ENCODE measurements around the gene KLHL2.
"Not testable (repeated sequence)": the region's sequence is repeated elsewhere in the genome, so short reads cannot be mapped to it uniquely, and the experiment has no call there.

KLHL2 gene

GRCh38 chr4:165203541-165204461, 3.6 kb upstream of the KLHL2 start:
- DNase-seq, result no peak

- peak; percentile 44 for DNase-seq
These were observed 2.9 kb upstream of the KLHL2 start for GRCh38 chr4:165204462-165204830.

- peak; percentile 13 for DNase-seq
These were observed 338 bp upstream of the KLHL2 start for GRCh38 chr4:165207016-165207430.

- DNase-seq, result no peak
These were observed 876 bp downstream of the KLHL2 start for GRCh38 chr4:165208221-165208652.

- no peak for DNase-seq
These were observed 1.5 kb downstream of the KLHL2 start for GRCh38 chr4:165208741-165209388.

- no peak for DNase-seq
These were observed 2.4 kb downstream of the KLHL2 start for GRCh38 chr4:165209796-165210195.

- peak; percentile 9 for DNase-seq
These were observed 3.2 kb downstream of the KLHL2 start for GRCh38 chr4:165210566-165210965.

- DNase-seq, result not testable (repeated sequence)
These were observed 5.3 kb downstream of the KLHL2 start for GRCh38 chr4:165212647-165213046.

- peak; percentile 19 for DNase-seq
These were observed 6.0 kb downstream of the KLHL2 start for GRCh38 chr4:165213404-165213803.

- DNase-seq, result not testable (repeated sequence)
These were observed 6.8 kb downstream of the KLHL2 start for GRCh38 chr4:165213991-165214709.

GRCh38 chr4:165215034-165215751, 7.8 kb downstream of the KLHL2 start:
- peak; percentile 84 for DNase-seq

- not testable (repeated sequence) for DNase-seq
These were observed 8.6 kb downstream of the KLHL2 start for GRCh38 chr4:165215761-165216487.

- no peak for DNase-seq
These were observed 10.0 kb downstream of the KLHL2 start for GRCh38 chr4:165217325-165217724.

GRCh38 chr4:165221306-165221705, 13.9 kb downstream of the KLHL2 start:
- not testable (repeated sequence) for DNase-seq

GRCh38 chr4:165221993-165222650, 14.8 kb downstream of the KLHL2 start:
- DNase-seq, result not testable (repeated sequence)

- DNase-seq, result no peak
These were observed 15.3 kb downstream of the KLHL2 start for GRCh38 chr4:165222651-165222994.

- DNase-seq, result not testable (repeated sequence)
These were observed 20.0 kb downstream of the KLHL2 start for GRCh38 chr4:165227401-165227800.

- not testable (repeated sequence) for DNase-seq
These were observed 22.3 kb downstream of the KLHL2 start for GRCh38 chr4:165229490-165230200.

- DNase-seq, result peak; percentile 44
These were observed 25.5 kb downstream of the KLHL2 start for GRCh38 chr4:165232623-165233433.

- DNase-seq, result no peak
These were observed 27.4 kb downstream of the KLHL2 start for GRCh38 chr4:165234766-165235165.

Data from fibroblast of skin of back (primary cell).